ENCODE data around the gene ASCL5. TPM values are rescaled to one million over a fixed set of nuclear protein-coding genes. Genes with fewer than 3 reads are reported as not detected.

The ASCL5 gene
- total and polyA plus RNA-seq, 2 of the 13 experiments (the other 11 are each of a cell fraction or from before 2014, with no cell fraction given), result not detected

- TF ChIP-seq PRPF4 (IDR thresholded peaks at IDR 0.05; ENCODE audit: low read depth, low read length, poor library complexity, severe bottlenecking), result no peak
- peak; percentile 60 for TF ChIP-seq ZNF350 (CRISPR knock-in tag; IDR thresholded peaks at IDR 0.05; ENCODE audit: borderline replicate concordance, low read depth)
- TF ChIP-seq PLSCR1 (CRISPR knock-in tag; IDR thresholded peaks at IDR 0.05; ENCODE audit: borderline replicate concordance), result no peak
- no peak for TF ChIP-seq ZKSCAN8 (CRISPR knock-in tag; IDR thresholded peaks at IDR 0.05; ENCODE audit: borderline replicate concordance)
- TF ChIP-seq PREB (CRISPR knock-in tag; IDR thresholded peaks at IDR 0.05), result no peak
- TF ChIP-seq PHF8 (CRISPR knock-in tag; IDR thresholded peaks at IDR 0.05), result peak; percentile 6; the same call in 1 of the 2 replicates
- TF ChIP-seq SP1 (IDR thresholded peaks at IDR 0.05), result no peak
- peak; percentile 87 for TF ChIP-seq SP1 (CRISPR knock-in tag; IDR thresholded peaks at IDR 0.05)
- peak; percentile 51; the same call in 1 of the 2 replicates for TF ChIP-seq HOXA3 (CRISPR knock-in tag; IDR thresholded peaks at IDR 0.05)
- peak; percentile 97 for TF ChIP-seq RBM22 (optimal IDR thresholded peaks at IDR 0.05; ENCODE audit: low read length)
- TF ChIP-seq NCOA1 (CRISPR knock-in tag; IDR thresholded peaks at IDR 0.05), result no peak
- TF ChIP-seq RFXAP (CRISPR knock-in tag; IDR thresholded peaks at IDR 0.05; ENCODE audit: borderline replicate concordance), result peak; percentile 75; the same call in 1 of the 2 replicates
- no peak for TF ChIP-seq ATRX (CRISPR knock-in tag; IDR thresholded peaks at IDR 0.05; ENCODE audit: borderline replicate concordance)
- TF ChIP-seq ZNF776 (CRISPR knock-in tag; IDR thresholded peaks at IDR 0.05), result no peak
- TF ChIP-seq ZNF343 (CRISPR knock-in tag; IDR thresholded peaks at IDR 0.05), result 0 out of 2 replicates have a peak, but pooled peaks have one; percentile 39
- no peak for TF ChIP-seq HIVEP1 (CRISPR knock-in tag; IDR thresholded peaks at IDR 0.05)
- TF ChIP-seq ATF5 (CRISPR knock-in tag; IDR thresholded peaks at IDR 0.05; ENCODE audit: low read depth), result no peak
- TF ChIP-seq HNF4G (IDR thresholded peaks at IDR 0.05; ENCODE audit: borderline replicate concordance, low read depth, low read length), result no peak; the same call in 1 of the 2 replicates
- TF ChIP-seq HNF4G (CRISPR knock-in tag; IDR thresholded peaks at IDR 0.05; ENCODE audit: borderline replicate concordance, low read depth), result no peak
- no peak for TF ChIP-seq TGIF2 (CRISPR knock-in tag; IDR thresholded peaks at IDR 0.05)
- no peak for TF ChIP-seq HOXD1 (CRISPR knock-in tag; IDR thresholded peaks at IDR 0.05)
- TF ChIP-seq TCF7L2 (IDR thresholded peaks at IDR 0.05; ENCODE audit: low read depth, low read length), result no peak
- TF ChIP-seq EP300 (IDR thresholded peaks at IDR 0.05; ENCODE audit: low read depth in 2 of 2, low read length in 2 of 2), result 0 out of 4 replicates have a peak, but pooled peaks of 1 of the 2 experiments have one; percentile 45
- no peak for TF ChIP-seq EP300 (CRISPR knock-in tag; IDR thresholded peaks at IDR 0.05; ENCODE audit: borderline replicate concordance)
- TF ChIP-seq NR2F2 (IDR thresholded peaks at IDR 0.05; ENCODE audit: borderline replicate concordance, low read depth), result no peak
- no peak for TF ChIP-seq ZNF766 (CRISPR knock-in tag; IDR thresholded peaks at IDR 0.05; ENCODE audit: borderline replicate concordance)
- no peak for TF ChIP-seq HOMEZ (CRISPR knock-in tag; IDR thresholded peaks at IDR 0.05; ENCODE audit: low read depth)
- TF ChIP-seq TP53 (CRISPR knock-in tag; conservative IDR thresholded peaks at IDR 0.05), result no peak
Observed at GRCh38 chr1:201154389-201155165, 27.6 kb upstream of the ASCL5 start, which contains the start of gene TMEM9 (continued).
